Gastrocnemius medialis (tissue), 4 donors: ENCODE measurements around the gene SLITRK5.

Source experiments
- POLR2A ChIP-seq, 2 donors: fragments of 450-650 bp; IDR thresholded peaks; one replicate each; pipeline ENCODE4 v1.6.1; 2017; ENCODE audit warnings: antibody characterized with exemption in 2 of 2, mild to moderate bottlenecking in 2 of 2, moderate library complexity in 2 of 2
- TF ChIP-seq, protein P1 (sequence below), 5 experiments: fragments of 450-650 bp in 3 of 5; fragments of 200-600 bp in 2 of 5; sonication (generic) in 2 of 5; IDR thresholded peaks in 4 of 5; conservative IDR thresholded peaks in 1 of 5; 1 replicate in 4 of 5; 2 replicates in 1 of 5; pipeline ENCODE4 v1.5.1; 2016 to 2019; ENCODE audit warnings: antibody characterized with exemption in 5 of 5, mild to moderate bottlenecking in 3 of 5, moderate library complexity in 3 of 5

- TF ChIP-seq, protein P1, sequence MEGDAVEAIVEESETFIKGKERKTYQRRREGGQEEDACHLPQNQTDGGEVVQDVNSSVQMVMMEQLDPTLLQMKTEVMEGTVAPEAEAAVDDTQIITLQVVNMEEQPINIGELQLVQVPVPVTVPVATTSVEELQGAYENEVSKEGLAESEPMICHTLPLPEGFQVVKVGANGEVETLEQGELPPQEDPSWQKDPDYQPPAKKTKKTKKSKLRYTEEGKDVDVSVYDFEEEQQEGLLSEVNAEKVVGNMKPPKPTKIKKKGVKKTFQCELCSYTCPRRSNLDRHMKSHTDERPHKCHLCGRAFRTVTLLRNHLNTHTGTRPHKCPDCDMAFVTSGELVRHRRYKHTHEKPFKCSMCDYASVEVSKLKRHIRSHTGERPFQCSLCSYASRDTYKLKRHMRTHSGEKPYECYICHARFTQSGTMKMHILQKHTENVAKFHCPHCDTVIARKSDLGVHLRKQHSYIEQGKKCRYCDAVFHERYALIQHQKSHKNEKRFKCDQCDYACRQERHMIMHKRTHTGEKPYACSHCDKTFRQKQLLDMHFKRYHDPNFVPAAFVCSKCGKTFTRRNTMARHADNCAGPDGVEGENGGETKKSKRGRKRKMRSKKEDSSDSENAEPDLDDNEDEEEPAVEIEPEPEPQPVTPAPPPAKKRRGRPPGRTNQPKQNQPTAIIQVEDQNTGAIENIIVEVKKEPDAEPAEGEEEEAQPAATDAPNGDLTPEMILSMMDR (IDR thresholded peaks at IDR 0.05 in 4 of 5, conservative IDR thresholded peaks at IDR 0.05 in 1 of 5): no peak
- no peak for TF ChIP-seq POLR2A (IDR thresholded peaks at IDR 0.05)
Observed at GRCh38 chr13:87709947-87710346, 38.8 kb downstream of the SLITRK5 start.
